Transverse colon (tissue), 4 donors: ENCODE measurements around the gene SLC23A1. TPM values are rescaled to one million over a fixed set of nuclear protein-coding genes. Genes with fewer than 3 reads are reported as not detected.

ENCODE experiments used
- DNase-seq: peaks from one replicate; pipeline ENCODE4 v3.0.0-alpha.2; 2019
- H3K27ac ChIP-seq, 4 donors: fragments of 200-600 bp; sonication (generic); 2 replicates each; pipeline ENCODE4 v1.5.1; 2016 to 2018; ENCODE audit warnings: inconsistent platforms in 4 of 4
- H3K27me3 ChIP-seq: fragments of 200-600 bp; sonication (generic); 2 replicates; pipeline ENCODE4 v1.5.1; 2017; ENCODE audit warnings: inconsistent platforms
- H3K36me3 ChIP-seq, 4 donors: fragments of 200-600 bp; sonication (generic); 2 replicates each; pipeline ENCODE4 v1.5.1; 2017 to 2019; ENCODE audit warnings: inconsistent platforms in 4 of 4
- H3K4me1 ChIP-seq, 4 donors: fragments of 200-600 bp; sonication (generic); 2 replicates each; pipeline ENCODE4 v1.5.1; 2017 to 2020; ENCODE audit warnings: inconsistent platforms in 4 of 4
- H3K4me3 ChIP-seq, 4 donors: fragments of 200-600 bp; sonication (generic); 1 replicate in 1 of 4; 2 replicates in 3 of 4; pipeline versions ENCODE4 v1.5.1 to v1.6.1; 2017 to 2019; ENCODE audit warnings: inconsistent platforms in 4 of 4
- H3K9me3 ChIP-seq, 2 donors: fragments of 200-600 bp; sonication (generic); 2 replicates each; pipeline ENCODE4 v1.5.1; 2017 to 2019; ENCODE audit warnings: inconsistent platforms in 2 of 2
- EP300 ChIP-seq: sonication (generic); formaldehyde crosslinking; IDR thresholded peaks from one replicate; pipeline ENCODE4 v1.6.1; 2017; ENCODE audit warnings: antibody characterized with exemption, low read depth
- POLR2A ChIP-seq: fragments of 450-650 bp; IDR thresholded peaks from one replicate; pipeline ENCODE4 v1.6.1; 2016; ENCODE audit warnings: antibody characterized with exemption, mild to moderate bottlenecking, moderate library complexity
- POLR2AphosphoS5 ChIP-seq, 3 donors: sonication (generic); formaldehyde crosslinking; IDR thresholded peaks; one replicate each; pipeline ENCODE4 v1.6.1; 2016; ENCODE audit warnings: antibody characterized with exemption in 3 of 3
- WGBS, 2 donors: methylation state at CpG; one replicate each; pipeline ENCODE4 v1.1.5; 2018; ENCODE audit warnings: low coverage in 1 of 2; 5-methylcytosine and 5-hydroxymethylcytosine counted together
- in situ Hi-C, 4 donors: fragments of 200-750 bp; cut with MboI; loops; one replicate each; pipeline versions ENCODE4 v1.15.0 to v1.15.1; 2017; ENCODE audit warnings: low sequenced_read_pairs in 3 of 4, low pct_ligation_motif_present in 1 of 4, low pct_unique_long_range_greater_than_20kb in 1 of 4
- intact Hi-C: fragments of 100-400 bp; cut with DNase I; formaldehyde crosslinking; loops from one replicate; pipeline ENCODE4 v1.15.1; 2023; ENCODE audit warnings: low total_unique reads
- total RNA-seq, 4 donors: library from RNA; depleted of rRNA; stranded (reverse); fragments of >200 nt; gene quantifications; one replicate each; pipeline ENCODE4 v1.1.0, GENCODE V29; 2016
- TF ChIP-seq, protein P1 (sequence below), 5 experiments: fragments of 200-600 bp in 3 of 5; fragments of 450-650 bp in 2 of 5; sonication (generic) in 3 of 5; IDR thresholded peaks; 1 replicate in 2 of 5; 2 replicates in 3 of 5; pipeline ENCODE4 v1.5.1; 2016 to 2017; ENCODE audit warnings: antibody characterized with exemption in 5 of 5, inconsistent platforms in 3 of 5, mild to moderate bottlenecking in 2 of 5, moderate library complexity in 1 of 5

The SLC23A1 gene
- total RNA-seq, 4 donors from 2014 or later = 0.80 to 9.5 (median 7.4) TPM; not detected in 1

- TF ChIP-seq EP300 (no peak), POLR2AphosphoS5 (IDR thresholded peaks at IDR 0.05) (no peak), POLR2A (no peak)
- TF ChIP-seq, protein P1, sequence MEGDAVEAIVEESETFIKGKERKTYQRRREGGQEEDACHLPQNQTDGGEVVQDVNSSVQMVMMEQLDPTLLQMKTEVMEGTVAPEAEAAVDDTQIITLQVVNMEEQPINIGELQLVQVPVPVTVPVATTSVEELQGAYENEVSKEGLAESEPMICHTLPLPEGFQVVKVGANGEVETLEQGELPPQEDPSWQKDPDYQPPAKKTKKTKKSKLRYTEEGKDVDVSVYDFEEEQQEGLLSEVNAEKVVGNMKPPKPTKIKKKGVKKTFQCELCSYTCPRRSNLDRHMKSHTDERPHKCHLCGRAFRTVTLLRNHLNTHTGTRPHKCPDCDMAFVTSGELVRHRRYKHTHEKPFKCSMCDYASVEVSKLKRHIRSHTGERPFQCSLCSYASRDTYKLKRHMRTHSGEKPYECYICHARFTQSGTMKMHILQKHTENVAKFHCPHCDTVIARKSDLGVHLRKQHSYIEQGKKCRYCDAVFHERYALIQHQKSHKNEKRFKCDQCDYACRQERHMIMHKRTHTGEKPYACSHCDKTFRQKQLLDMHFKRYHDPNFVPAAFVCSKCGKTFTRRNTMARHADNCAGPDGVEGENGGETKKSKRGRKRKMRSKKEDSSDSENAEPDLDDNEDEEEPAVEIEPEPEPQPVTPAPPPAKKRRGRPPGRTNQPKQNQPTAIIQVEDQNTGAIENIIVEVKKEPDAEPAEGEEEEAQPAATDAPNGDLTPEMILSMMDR (IDR thresholded peaks at IDR 0.05) = no peak
These were observed 41.9 kb downstream of the SLC23A1 start for GRCh38 chr5:139341187-139341688.

GRCh38 chr5:139340051-139340450 lies 43.0 kb downstream of the SLC23A1 start:
- TF ChIP-seq POLR2AphosphoS5 (IDR thresholded peaks at IDR 0.05) (no peak), EP300 (no peak), POLR2A (no peak)
- TF ChIP-seq, protein P1 (IDR thresholded peaks at IDR 0.05) = no peak
- intact Hi-C loops (no loop called here), in situ Hi-C loops (no loop called here)
- Histone ChIP-seq H3K9me3 (no peaks in the 10 kb centered on the region), H3K27ac (no peak overlapping the region), H3K4me3 (no peak overlapping the region), H3K4me1 (peaks cover 5 to 32% (median 29%) of the 10 kb centered on the region in 4 donors), H3K36me3 (no peaks in the 10 kb centered on the region), H3K27me3 (no peaks in the 10 kb centered on the region)
- DNase-seq = no peak
- WGBS, 2 donors = 97% methylated on average over 2 of the region's 2 CpGs; no CpG with 5 or more reads in 1 of the 2 donors

More at GRCh38 chr5:139341187-139341688, 41.9 kb downstream of the SLC23A1 start:
- no peak for DNase-seq
- H3K36me3 ChIP-seq = no peaks in the 10 kb centered on the region
- in situ Hi-C loops (no loop called here), intact Hi-C loops (no loop called here)
- 0 to 2% methylated on average over 5 to 17 of the region's 17 CpGs for WGBS, 2 donors
- peak overlapping the region; percentile 15 to 78 (median 62) for H3K4me3 ChIP-seq
- no peaks in the 10 kb centered on the region for H3K27me3 ChIP-seq
- H3K9me3 ChIP-seq = no peaks in the 10 kb centered on the region
- H3K27ac ChIP-seq = peak overlapping the region; percentile 95 to 99 (median 96)
- H3K4me1 ChIP-seq = peaks cover 5 to 32% (median 29%) of the 10 kb centered on the region in 4 donors

DNA sequence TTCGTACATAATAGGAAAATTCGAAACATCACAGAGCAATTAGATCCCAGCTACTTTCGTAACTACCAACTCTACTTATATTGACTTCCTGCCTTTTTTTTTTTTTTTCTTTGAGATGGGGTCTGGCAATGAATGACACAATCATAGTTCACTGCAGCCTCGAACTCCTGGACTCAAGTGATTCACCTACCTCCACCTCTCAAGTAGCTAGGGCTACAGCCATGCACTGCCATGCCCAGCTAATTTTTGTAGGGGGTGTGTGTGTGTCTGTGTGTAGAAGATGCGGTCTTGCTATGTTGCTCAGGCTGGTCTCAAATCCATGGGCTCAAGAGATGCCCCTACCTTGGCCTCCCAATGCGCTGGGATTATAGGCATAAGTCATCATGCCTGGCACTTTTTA lies 47.3 kb downstream of the SLC23A1 start:
- WGBS, 2 donors = 67 to 75% methylated on average over 6 of the region's 6 CpGs
- intact Hi-C loops (loop anchor here (5.0 kb wide), 1 partner anchor 44 kb away; the partner anchor contains the start of gene MATR3), in situ Hi-C loops (no loop called here)
- Histone ChIP-seq H3K9me3 (no peaks in the 10 kb centered on the region), H3K4me3 (no peak overlapping the region), H3K27ac (no peak overlapping the region), H3K36me3 (peaks cover 0 to 18% (median 7%) of the 10 kb centered on the region in 4 donors), H3K4me1 (peaks cover under 1 to 3% (median under 1%) of the 10 kb centered on the region in 4 donors), H3K27me3 (no peaks in the 10 kb centered on the region)
- no peak for TF ChIP-seq POLR2AphosphoS5 (IDR thresholded peaks at IDR 0.05)
- no peak for TF ChIP-seq POLR2A
- no peak for TF ChIP-seq EP300
- TF ChIP-seq, protein P1 (IDR thresholded peaks at IDR 0.05) = no peak
- no peak for DNase-seq

Other genes with a start within 250 kb of the SLC23A1 start
- gene SIL1, start 184.9 kb downstream of the SLC23A1 start, total RNA-seq = 10 to 100 TPM; 11.1 to 38.1 (median 29.0) TPM
- gene MATR3, start 89.6 kb downstream of the SLC23A1 start, total RNA-seq = 100 to 1,000 TPM in 3 of 4 donors, 10 to 100 TPM in 1; 97.3 to 190 (median 134) TPM
- gene PAIP2, start 41.4 kb downstream of the SLC23A1 start, total RNA-seq = 10 to 100 TPM; 13.8 to 67.3 (median 36.5) TPM
- gene MZB1, start 6.6 kb upstream of the SLC23A1 start, total RNA-seq = 10 to 100 TPM in 1 of 4 donors, 1 to 10 TPM in 1, not detected in 2; 4.0 to 39.2 TPM
- gene PROB1, start 11.8 kb upstream of the SLC23A1 start, total RNA-seq = 1 to 10 TPM in 1 of 4 donors, under 1 TPM in 2, not detected in 1; 0.55 to 1.1 (median 0.60) TPM
- gene SPATA24, start 20.8 kb upstream of the SLC23A1 start, total RNA-seq = 1 to 10 TPM in 2 of 4 donors, not detected in 2; 3.0 TPM
- gene DNAJC18, start 56.2 kb upstream of the SLC23A1 start, total RNA-seq = 1 to 10 TPM in 3 of 4 donors, under 1 TPM in 1; 0.37 to 3.8 (median 3.2) TPM
- gene ECSCR, start 79.4 kb upstream of the SLC23A1 start, total RNA-seq = 1 to 10 TPM in 3 of 4 donors, not detected in 1; 2.2 to 4.8 (median 3.6) TPM
- gene SMIM33, start 87.7 kb upstream of the SLC23A1 start, total RNA-seq = under 1 TPM in 2 of 4 donors, not detected in 2; 0.55 to 0.64 TPM
- 10 to 100 TPM; 12.2 to 51.5 (median 19.1) TPM for gene STING1, start 99.5 kb upstream of the SLC23A1 start, total RNA-seq
- 100 to 1,000 TPM in 2 of 4 donors, 10 to 100 TPM in 2; 45.6 to 134 (median 80.8) TPM for gene UBE2D2, start 178.0 kb upstream of the SLC23A1 start, total RNA-seq